ENCODE results near the gene PAK3. TPM values are rescaled to one million over a fixed set of nuclear protein-coding genes. Genes with fewer than 3 reads are reported as not detected.
A peak's percentile ranks its signal among the peaks of the same experiment; 100 is the strongest.

PAK3 gene
- total RNA-seq, 1 experiment from 2014 or later: not detected

- Histone ChIP-seq H3K9me2 (ENCODE audit: insufficient read depth) (no peaks in the 10 kb centered on the region), H3K9me3 (ENCODE audit: control insufficient read depth in 1 of 2, insufficient read depth in 1 of 2, low read depth in 1 of 2, low read length in 2 of 2) (no peaks in the 10 kb centered on the region), H3K4me2 (ENCODE audit: low read length) (no peak overlapping the region), H3K4me1 (ENCODE audit: control insufficient read depth in 1 of 2, insufficient read depth in 2 of 2, low read length in 2 of 2) (no peaks in the 10 kb centered on the region), H3K9ac (ENCODE audit: low read length) (no peak overlapping the region), H3K36me3 (ENCODE audit: control insufficient read depth in 1 of 2, insufficient read depth in 2 of 2, low read length in 2 of 2) (no peaks in the 10 kb centered on the region), H3K79me2 (ENCODE audit: insufficient read depth, low read length) (no peaks in the 10 kb centered on the region), H3K27me3 (ENCODE audit: insufficient read depth, low read length) (0 out of 2 replicates have a peak, but pooled peaks cover 21% of the 10 kb centered on the region), H3K4me3 (replicated peaks in 1 of 2; ENCODE audit: low read depth in 1 of 2, low read length in 2 of 2) (no peak overlapping the region), H3K27ac (ENCODE audit: low read depth, low read length) (no peak overlapping the region), H2AFZ (ENCODE audit: low read depth, low read length, poor library complexity, severe bottlenecking) (no peak overlapping the region), H4K20me1 (ENCODE audit: insufficient read depth) (no peaks in the 10 kb centered on the region)
- POLR2A ChIA-PET: no interaction called here
- TF ChIP-seq RAD21 (IDR thresholded peaks at IDR 0.05; ENCODE audit: low read depth) (no peak), ZFX (IDR thresholded peaks at IDR 0.05) (no peak), EGR1 (IDR thresholded peaks at IDR 0.05; ENCODE audit: low read depth) (no peak), CBX3 (IDR thresholded peaks at IDR 0.05; ENCODE audit: low read depth) (no peak), ZBTB33 (IDR thresholded peaks at IDR 0.05; ENCODE audit: extremely low read depth, insufficient replicate concordance, low read length) (no peak), JUND (IDR thresholded peaks at IDR 0.05) (no peak)
- RAD21 ChIA-PET (ENCODE audit: low non-redundant PET in 1 of 2, low total read pairs in 2 of 2, uncharacterized antibody in 2 of 2, unreplicated experiment in 2 of 2): no interaction called here
- ATAC-seq: no peak
- intact Hi-C loops (cut with micrococcal nuclease): no loop called here
- BruUV-seq (replicated peaks): no TSS peak
- DNase-seq (ENCODE audit: low read depth, low spot score): no peak
- CTCF ChIA-PET: no interaction called here
Observed at GRCh38 chrX:111268506-111268905, 172.5 kb downstream of the PAK3 start.

GRCh38 chrX:111270339-111270738 lies 174.3 kb downstream of the PAK3 start, which contains the start of gene CAPN6:
TSS of gene CAPN6 (minus strand) at chrX:111270483. CDS start at chrX:111263936, 6,547 bp downstream.
- CTCF ChIA-PET: no interaction called here
- Histone ChIP-seq H3K9me2 (ENCODE audit: insufficient read depth) (no peaks in the 10 kb centered on the region), H3K36me3 (ENCODE audit: control insufficient read depth in 1 of 2, insufficient read depth in 2 of 2, low read length in 2 of 2) (no peaks in the 10 kb centered on the region), H3K4me2 (ENCODE audit: low read length) (no peak within 1 kb of the TSS; the same call in 1 of the 2 replicates), H3K9ac (ENCODE audit: low read length) (no peak within 1 kb of the TSS), H3K4me3 (replicated peaks in 1 of 2; ENCODE audit: low read depth in 1 of 2, low read length in 2 of 2) (no peak within 1 kb of the TSS), H3K4me1 (ENCODE audit: control insufficient read depth in 1 of 2, insufficient read depth in 2 of 2, low read length in 2 of 2) (no peaks in the 10 kb centered on the region), H2AFZ (ENCODE audit: low read depth, low read length, poor library complexity, severe bottlenecking) (no peak within 1 kb of the TSS), H4K20me1 (ENCODE audit: insufficient read depth) (no peaks in the 10 kb centered on the region), H3K79me2 (ENCODE audit: insufficient read depth, low read length) (no peaks in the 10 kb centered on the region), H3K9me3 (ENCODE audit: control insufficient read depth in 1 of 2, insufficient read depth in 1 of 2, low read depth in 1 of 2, low read length in 2 of 2) (no peaks in the 10 kb centered on the region), H3K27ac (ENCODE audit: low read depth, low read length) (no peak within 1 kb of the TSS), H3K27me3 (ENCODE audit: insufficient read depth, low read length) (0 out of 2 replicates have a peak, but pooled peaks cover 16% of the 10 kb centered on the region)
- RAD21 ChIA-PET (ENCODE audit: low non-redundant PET in 1 of 2, low total read pairs in 2 of 2, uncharacterized antibody in 2 of 2, unreplicated experiment in 2 of 2): no interaction called here
- DNase-seq (ENCODE audit: low read depth, low spot score): no peak
- POLR2A ChIA-PET: no interaction called here
- no TSS peak for BruUV-seq (replicated peaks)
- TF ChIP-seq EZH2phosphoT487 (IDR thresholded peaks at IDR 0.05; ENCODE audit: borderline replicate concordance): no peak
- TF ChIP-seq TCF7L2 (IDR thresholded peaks at IDR 0.05; ENCODE audit: borderline replicate concordance, extremely low read depth, insufficient read depth, insufficient read length): no peak
- no peak for TF ChIP-seq SRF (IDR thresholded peaks at IDR 0.05; ENCODE audit: low read depth)
- TF ChIP-seq ZNF274 (IDR thresholded peaks at IDR 0.05; ENCODE audit: low read depth, low read length): no peak
- TF ChIP-seq POLR2A (IDR thresholded peaks at IDR 0.05; ENCODE audit: borderline replicate concordance, extremely low read depth, insufficient read depth, insufficient read length): no peak
- no peak for TF ChIP-seq ATF3 (IDR thresholded peaks at IDR 0.05)
- TF ChIP-seq FOSL1 (IDR thresholded peaks at IDR 0.05; ENCODE audit: low read depth): no peak
- TF ChIP-seq CTCF (IDR thresholded peaks at IDR 0.05 in 2 of 3, conservative IDR thresholded peaks at IDR 0.05 in 1 of 3; ENCODE audit: borderline replicate concordance in 1 of 3, insufficient read depth in 1 of 3, low read depth in 2 of 3, low read length in 2 of 3): no peak
- no peak for TF ChIP-seq RAD21 (IDR thresholded peaks at IDR 0.05; ENCODE audit: low read depth)
- TF ChIP-seq MAX (IDR thresholded peaks at IDR 0.05): no peak
- intact Hi-C loops (cut with micrococcal nuclease): no loop called here
- ATAC-seq: peak; percentile 62
